SK-N-MC (cell line): Measurements from ENCODE around the gene AHR.

Experiments used
- EZH2 ChIP-seq: fragments of 200-600 bp; sonication (generic); IDR thresholded peaks from one replicate; pipeline ENCODE4 v1.6.1; 2017; ENCODE audit warnings: antibody characterized with exemption
- POLR2AphosphoS5 ChIP-seq: IDR thresholded peaks from 2 replicates; pipeline ENCODE4 v1.6.1; 2012; ENCODE audit warnings: mild to moderate bottlenecking, low read depth, low read length, borderline replicate concordance

DNA sequence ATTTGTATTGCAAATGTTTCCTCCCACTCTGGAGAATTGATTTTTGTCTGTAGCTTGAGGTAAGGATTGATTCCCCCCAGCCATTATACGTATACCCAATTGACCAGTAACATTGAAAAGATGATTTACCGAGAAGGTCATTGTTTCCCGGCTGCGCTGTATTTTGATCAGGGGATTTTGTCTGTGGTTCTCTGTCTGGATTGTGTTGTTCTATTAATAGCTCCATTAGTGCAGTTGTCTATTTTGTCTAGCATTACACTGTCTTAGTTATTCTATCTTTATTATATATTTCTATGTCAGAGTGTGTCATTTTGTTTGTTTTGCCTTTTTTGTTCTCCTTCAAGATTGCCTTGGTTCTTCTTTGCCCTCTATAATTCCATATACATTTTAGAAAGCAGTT lies 37.7 kb downstream of the AHR start:
- TF ChIP-seq EZH2 = no peak
- TF ChIP-seq POLR2AphosphoS5 = no peak
